DMS153 treated with DMSO at 0.1 percent for 48 hours (cell line): ENCODE data around the gene HUWE1.

ENCODE experiments used
- DNase-seq: peaks from one replicate; lab custom pipeline; 2025; ENCODE audit not compliant: unreplicated experiment; lab: John Stamatoyannopoulos, UW

Gene HUWE1

GRCh38 chrX:53622431-53622830 is 64.1 kb downstream of the HUWE1 start:
- no peak for DNase-seq

- no peak for DNase-seq
Observed at GRCh38 chrX:53621418-53621986, 65.0 kb downstream of the HUWE1 start.

GRCh38 chrX:53616946-53617345 is 69.6 kb downstream of the HUWE1 start:
- no peak for DNase-seq

DNA sequence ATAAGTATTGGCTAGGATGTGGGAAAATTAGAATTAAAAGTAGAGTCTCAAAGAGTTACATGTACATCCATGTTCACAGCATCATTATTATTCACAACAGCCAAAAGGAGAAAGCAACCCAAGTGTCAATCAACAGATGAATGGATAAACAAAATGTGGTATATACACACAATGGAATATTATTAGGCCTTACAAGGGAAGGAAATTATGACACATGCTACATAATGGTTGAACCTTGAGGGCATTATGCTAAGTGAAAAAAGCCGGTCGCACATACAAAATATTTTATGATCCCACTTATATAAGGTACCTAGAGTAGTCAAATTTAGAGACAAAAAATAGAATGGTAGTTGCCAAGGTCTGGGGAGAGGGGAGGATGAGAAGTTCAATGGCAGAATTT is 80.1 kb downstream of the HUWE1 start:
- no peak for DNase-seq

GRCh38 chrX:53605004-53605403 is 81.5 kb downstream of the HUWE1 start:
- DNase-seq, result no peak

GRCh38 chrX:53599781-53600396 is 86.6 kb downstream of the HUWE1 start:
- DNase-seq, result no peak

DNA sequence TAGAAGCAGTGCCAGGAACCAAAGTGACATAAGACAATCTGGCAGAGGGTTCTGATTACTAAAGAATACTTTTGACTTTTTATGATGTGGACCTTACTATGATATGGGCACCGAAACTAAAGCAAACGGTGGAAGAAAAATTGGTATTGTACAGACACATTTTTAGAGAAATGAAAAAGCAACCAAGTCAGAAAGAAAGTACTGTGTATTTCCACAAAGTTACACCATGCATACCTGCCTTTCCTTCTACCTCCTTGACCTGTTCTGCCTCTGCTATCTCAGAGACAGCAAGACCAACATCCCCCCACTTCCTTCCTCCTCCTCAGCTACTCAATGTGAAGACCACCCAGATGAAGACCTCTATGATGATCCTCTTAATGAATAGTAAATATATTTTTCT is 88.3 kb downstream of the HUWE1 start:
- DNase-seq, result no peak

GRCh38 chrX:53595266-53595810 is 91.2 kb downstream of the HUWE1 start:
- DNase-seq, result no peak

GRCh38 chrX:53594354-53594753 is 92.2 kb downstream of the HUWE1 start:
- DNase-seq, result no peak

DNA sequence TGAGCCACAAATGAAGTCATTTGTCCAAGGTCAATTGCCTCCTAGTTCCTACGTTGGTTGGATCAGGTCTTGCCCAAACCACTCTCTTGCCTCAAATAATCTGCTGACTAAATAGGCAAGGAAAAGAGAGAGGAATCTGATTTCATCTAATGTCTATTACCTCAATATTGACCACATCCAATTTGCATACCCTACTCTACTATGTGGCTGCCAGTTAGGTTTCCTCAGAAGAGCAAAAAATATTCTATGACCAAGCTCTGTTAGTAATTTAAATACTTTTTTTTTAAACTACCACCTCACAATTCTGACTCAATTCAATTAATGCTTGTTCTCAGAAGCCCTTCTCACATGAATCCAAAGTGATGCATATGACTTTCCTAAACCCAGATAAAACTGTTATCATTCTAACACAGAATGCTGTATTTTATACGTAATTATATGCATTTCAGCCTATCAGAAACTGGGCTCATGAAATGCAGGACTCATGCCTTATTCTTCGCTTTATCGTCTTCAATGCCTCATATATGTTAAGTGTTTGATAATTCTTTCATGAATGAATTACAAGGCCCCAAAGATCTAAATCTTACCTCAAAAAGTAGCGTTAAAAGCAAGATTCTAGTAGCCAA is 98.6 kb downstream of the HUWE1 start:
- no peak for DNase-seq

DNA sequence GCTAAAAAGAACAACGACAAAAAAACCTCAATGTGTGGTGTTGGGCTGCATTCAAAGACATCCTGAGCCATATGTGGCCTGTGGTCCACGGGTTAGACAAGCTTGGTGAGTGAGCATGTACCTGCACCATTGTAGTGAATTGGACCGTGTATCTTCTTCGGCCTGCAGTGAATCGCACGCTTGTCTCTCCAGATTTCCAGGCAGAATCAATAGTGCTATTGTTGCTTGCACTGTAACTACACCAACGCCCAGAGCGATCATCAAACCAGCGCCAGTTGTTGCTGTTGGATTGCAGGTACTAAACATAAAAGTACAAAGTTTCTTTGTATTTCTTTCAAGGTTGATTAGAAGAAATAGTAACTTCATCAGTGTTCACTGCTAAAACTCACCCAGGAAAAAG is 101.6 kb downstream of the HUWE1 start:
- DNase-seq, result no peak

DNA sequence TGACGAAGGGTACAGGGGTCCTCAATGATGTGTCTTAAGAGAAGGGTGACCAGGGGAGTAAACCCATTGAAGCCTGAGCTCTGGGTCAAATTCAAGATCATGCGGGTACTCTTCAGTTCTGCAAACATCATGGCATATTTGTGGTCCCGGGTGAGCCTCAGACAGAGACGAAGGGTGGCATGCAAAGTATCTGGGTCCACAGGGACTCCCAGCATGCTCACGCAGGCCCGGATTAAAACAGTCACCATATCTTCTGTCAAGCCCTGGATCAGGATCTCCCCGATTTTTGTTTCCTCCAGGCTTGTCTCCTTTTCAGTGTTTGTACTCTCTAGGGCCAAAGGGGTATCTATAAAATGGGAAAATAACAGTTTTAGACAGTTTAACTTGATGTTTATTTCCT is 102.9 kb downstream of the HUWE1 start:
- DNase-seq, result no peak

DNA sequence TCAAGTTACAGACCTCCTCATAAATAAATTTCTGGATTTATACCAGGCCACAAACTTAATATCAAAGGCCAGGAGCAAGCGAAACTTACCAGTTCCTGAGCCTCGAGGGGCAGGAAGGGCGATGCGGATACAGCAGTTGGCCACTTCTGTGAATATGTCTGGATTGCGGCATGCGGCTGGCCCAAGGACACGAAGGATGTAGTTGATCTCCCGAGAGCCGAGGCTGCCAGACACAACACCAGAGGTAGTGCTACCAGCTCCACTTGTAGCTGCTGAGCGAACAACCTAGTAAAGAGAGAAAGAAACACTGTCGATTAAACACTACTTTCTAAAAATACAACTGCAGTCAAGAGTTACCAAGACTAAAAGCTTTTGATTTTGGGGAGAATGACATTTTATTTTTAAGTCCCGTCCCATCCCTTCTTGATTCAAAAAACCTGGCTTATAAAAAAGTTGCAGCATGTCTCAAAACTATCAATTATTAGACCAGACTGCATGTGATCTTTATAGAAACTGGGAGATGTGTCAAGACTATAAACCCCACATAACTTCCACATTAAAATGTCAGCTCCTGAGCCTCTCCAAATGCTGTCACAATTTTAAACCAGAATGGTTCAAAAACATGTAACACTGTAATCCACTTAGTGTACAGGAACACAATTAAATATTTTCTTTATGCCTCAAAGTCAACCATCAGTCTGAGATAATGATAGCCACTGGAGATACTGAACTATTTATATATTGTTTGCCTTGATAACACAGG is 105.6 kb downstream of the HUWE1 start:
- no peak for DNase-seq

DNA sequence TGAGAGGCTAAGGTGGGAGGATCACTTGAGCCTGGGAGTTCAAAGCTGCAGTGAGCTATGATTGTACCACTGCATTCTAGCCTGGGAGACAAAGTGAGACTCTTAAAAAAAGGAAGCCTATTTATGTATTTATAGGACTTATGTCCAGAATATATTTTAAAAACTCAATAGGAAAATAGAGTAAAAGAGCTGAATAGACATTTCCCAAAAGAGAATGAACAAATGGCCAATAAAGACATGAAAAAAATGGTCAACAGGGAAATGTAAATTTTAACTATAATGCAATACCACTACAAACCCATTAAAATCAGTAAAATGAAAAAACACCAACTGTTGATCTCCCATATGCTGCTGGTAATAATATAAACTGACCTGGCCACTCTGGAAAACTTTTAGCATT is 115.0 kb downstream of the HUWE1 start:
- no peak for DNase-seq

DNA sequence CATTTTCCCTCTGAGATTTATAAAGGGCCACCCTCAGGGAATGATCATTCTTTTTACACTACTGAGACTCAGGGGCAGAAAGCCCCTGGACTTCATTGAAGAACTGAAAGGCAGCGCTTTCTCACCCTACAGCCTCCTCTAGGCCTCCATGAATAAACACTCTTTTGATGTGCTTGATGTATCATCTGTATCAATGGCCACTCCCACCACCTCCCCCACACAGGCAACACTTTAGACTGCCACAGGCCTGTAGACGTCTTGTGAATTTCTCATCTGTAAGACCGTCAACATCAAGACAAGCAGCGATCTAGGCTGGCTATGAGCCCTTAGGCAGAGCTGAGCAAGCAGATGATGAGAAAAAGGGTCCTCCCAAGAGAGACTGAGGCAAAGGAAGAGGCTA is 123.2 kb downstream of the HUWE1 start:
- DNase-seq, result no peak

DNA sequence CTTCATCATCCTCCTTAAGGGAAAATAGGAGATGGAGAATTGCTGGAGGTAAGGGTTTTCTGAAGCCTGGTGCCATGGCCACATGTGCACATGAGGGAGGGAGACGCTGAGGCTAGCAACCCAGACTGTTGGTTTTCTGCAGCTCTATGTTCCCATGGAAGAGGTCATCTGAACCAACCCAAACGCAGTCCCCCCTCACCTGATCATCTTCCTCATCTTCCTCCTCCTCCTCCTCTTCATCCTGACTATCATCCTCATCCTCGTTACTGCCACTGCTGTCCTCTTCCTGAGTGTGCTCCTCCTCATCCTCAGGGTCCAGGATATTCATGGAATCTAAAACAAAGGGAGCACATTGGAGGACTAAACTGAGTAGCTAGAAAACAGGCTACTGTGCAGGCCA is 124.6 kb downstream of the HUWE1 start:
- DNase-seq, result no peak

- DNase-seq, result no peak
Observed at GRCh38 chrX:53558646-53559045, 127.9 kb downstream of the HUWE1 start.

GRCh38 chrX:53556868-53557267 is 129.7 kb downstream of the HUWE1 start:
- DNase-seq, result no peak

- DNase-seq, result no peak
Observed at GRCh38 chrX:53550756-53551463, 135.6 kb downstream of the HUWE1 start.

- no peak for DNase-seq
Observed at GRCh38 chrX:53547668-53548067, 138.9 kb downstream of the HUWE1 start.

- DNase-seq, result no peak
Observed at GRCh38 chrX:53544936-53545335, 141.6 kb downstream of the HUWE1 start.
